Right lung (tissue), 5 donors: ENCODE results near the gene KIR3DL3. TPM values are rescaled to one million over a fixed set of nuclear protein-coding genes. Genes with fewer than 3 reads are reported as not detected.
"Not testable (repeated sequence)": the region's sequence is repeated elsewhere in the genome, so short reads cannot be mapped to it uniquely, and the experiment has no call there.

Experiments used
- DNase-seq, 2 donors: peaks; one replicate each; pipeline ENCODE4 v3.0.0-alpha.2; 2013
- polyA plus RNA-seq, 5 donors: library from polyadenylated mRNA; unstranded; fragments of 120-200 nt; gene quantifications; one replicate each; pipeline versions ENCODE4 v1.2.1 to v1.2.3, GENCODE V29; 2013; ENCODE audit warnings: inconsistent platforms in 1 of 5, low replicate concordance in 1 of 5; ENCODE audit not compliant: insufficient read length in 5 of 5, insufficient read depth in 1 of 5

Gene KIR3DL3
- polyA plus RNA-seq, 5 donors = not detected

DNA sequence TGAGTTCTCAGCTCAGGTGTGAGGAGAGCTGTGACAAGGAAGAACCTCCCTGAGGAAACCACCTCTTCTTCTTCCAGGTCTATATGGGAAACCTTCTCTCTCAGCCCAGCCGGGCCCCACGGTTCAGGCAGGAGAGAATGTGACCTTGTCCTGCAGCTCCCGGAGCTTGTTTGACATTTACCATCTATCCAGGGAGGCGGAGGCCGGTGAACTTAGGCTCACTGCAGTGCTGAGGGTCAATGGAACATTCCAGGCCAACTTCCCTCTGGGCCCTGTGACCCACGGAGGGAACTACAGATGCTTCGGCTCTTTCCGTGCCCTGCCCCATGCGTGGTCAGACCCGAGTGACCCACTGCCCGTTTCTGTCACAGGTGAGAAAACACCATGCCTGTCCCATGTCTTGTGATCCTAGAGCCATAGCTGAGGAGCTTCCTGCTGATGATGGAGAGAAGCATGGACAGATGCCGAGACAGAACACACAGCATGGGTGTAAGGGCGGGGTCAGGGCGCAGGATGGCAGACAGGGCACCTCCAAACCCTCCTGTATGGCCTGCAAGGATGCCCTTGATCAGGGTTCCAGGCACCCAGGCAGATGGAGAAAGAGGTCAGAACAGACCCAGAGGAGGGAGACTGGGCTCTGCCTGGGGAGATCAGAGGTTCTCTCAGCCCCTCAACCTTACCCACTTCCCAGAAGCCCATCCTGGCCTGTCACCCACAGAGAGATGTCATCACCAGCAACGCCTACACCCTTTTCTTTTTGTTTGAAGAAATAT is 5.4 kb downstream of the KIR3DL3 start:
- DNase-seq = no peak

DNA sequence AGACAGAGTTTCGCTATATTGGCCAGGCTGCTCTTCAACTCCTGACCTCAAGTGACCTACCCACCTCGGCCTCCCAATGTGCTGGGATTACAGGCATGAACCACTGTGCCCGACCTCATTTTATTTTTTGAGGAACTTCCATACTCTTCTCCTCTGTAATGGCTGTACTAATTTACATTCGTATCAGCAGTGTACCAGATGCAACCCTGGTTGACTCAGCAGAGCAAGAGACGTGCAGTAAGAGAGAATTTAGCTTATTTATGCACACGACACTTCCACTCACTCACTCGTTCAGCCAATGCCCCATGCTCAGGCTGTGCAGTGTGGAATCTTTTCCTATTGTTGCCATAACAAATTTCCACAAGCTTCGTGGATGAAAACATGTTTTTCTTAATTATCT is 6.9 kb downstream of the KIR3DL3 start:
- DNase-seq = no peak

DNA sequence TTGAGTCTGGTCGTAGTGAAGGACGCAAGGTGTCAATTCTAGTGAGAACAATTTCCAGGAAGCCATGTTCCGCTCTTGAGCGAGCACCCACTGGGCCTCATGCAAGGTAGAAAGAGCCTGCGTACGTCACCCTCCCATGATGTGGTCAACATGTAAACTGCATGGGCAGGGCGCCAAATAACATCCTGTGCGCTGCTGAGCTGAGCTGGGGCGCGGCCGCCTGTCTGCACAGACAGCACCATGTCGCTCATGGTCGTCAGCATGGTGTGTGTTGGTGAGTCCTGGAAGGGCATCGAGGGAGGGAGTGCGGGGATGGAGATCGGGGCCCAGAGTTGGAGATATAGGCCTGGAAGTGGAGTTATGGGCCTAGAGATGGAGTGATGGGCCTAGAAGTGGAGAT is 14.1 kb downstream of the KIR3DL3 start, which contains the start of gene KIR2DL3:
Gene KIR2DL3, plus strand, starts transcription at position 208 of the 400 bp plus-strand sequence. Its CDS starts 33 bp downstream, at position 241.
- DNase-seq = not testable (repeated sequence)

DNA sequence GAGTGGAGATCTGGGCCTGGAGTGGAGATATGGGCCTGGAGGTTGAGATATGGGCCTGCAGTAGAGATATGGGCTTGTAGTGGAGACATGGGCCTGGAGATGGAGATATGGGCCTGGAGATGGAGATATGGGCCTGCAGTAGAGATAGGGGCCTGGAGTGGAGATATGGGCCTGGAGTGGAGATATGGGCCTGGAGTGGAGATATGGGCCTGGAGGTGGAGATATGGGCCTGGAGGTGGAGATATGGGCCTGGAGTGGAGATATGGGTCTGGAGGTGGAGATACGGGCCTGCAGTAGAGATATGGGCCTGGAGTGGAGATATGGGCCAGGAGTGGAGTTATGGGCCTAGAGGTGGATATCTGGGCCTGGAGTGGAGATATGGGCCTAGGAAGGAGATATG is 14.5 kb downstream of the KIR3DL3 start:
- no peak for DNase-seq

DNA sequence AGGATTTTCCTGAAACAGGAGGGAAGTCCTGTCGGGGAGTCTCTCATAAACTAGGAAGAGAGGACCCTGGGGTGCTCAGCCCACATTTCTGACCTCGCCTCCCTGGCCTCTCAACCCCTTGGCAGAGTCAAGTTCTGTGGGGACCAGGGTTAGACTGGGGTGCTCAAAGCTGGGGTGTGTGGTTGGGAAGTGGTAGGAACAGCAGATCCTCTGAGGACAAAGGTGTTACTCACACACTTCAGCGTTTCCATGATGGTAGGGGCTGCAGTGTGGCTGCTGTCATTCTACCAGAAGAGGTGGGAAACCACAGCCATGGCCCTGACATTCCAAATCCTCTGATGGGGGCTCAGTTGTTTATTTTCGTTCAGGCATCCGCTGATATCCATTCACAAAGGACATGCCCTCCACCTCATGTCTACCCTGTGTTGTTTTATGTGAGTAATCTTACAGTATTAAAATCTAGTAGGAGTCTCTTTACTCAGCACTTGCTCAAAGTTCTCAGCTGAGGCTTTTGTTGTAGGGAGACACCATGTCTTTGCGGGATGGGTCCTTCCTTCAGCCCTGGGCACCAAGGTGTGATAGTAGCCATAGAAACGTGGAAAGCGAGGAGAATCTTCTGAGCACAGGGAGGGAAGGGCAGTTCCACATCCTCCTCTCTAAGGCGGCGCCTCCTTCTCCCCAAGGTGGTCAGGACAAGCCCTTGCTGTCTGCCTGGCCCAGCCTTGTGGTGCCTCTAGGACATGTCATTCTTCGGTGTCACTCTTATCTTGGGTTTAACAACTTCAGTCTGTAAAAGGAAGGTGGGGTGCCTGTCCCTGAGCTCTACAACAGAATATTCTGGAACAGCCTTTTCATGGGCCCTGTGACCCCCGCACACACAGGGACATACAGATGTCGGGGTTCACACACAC is 15.6 kb downstream of the KIR3DL3 start:
- DNase-seq = no peak

DNA sequence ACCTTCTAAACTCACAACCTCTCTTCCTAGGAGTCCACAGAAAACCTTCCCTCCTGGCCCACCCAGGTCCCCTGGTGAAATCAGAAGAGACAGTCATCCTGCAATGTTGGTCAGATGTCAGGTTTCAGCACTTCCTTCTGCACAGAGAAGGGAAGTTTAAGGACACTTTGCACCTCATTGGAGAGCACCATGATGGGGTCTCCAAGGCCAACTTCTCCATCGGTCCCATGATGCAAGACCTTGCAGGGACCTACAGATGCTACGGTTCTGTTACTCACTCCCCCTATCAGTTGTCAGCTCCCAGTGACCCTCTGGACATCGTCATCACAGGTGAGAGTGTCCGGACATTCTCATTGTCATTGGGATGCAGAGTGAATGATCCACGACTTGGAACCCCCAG is 17.7 kb downstream of the KIR3DL3 start:
- DNase-seq = not testable (repeated sequence)

DNA sequence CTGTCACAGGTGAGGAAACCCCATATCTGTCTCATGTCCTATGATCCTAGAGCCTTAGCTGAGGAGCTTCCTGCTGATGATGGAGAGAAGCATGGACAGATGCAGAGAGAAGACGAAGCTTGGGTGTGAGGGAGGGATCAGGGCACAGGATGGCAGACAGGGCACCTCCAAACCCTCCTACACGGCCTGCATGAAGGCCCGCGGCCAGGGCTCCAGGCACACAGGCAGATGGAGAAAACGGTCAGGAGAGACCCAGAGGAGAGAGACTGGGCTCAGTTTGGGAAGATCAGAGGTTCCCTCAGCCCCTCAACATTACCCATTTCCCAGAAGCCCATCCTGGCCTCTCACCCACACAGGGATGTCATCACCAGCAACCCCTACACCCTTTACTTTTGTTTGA is 19.8 kb downstream of the KIR3DL3 start:
- not testable (repeated sequence) for DNase-seq

DNA sequence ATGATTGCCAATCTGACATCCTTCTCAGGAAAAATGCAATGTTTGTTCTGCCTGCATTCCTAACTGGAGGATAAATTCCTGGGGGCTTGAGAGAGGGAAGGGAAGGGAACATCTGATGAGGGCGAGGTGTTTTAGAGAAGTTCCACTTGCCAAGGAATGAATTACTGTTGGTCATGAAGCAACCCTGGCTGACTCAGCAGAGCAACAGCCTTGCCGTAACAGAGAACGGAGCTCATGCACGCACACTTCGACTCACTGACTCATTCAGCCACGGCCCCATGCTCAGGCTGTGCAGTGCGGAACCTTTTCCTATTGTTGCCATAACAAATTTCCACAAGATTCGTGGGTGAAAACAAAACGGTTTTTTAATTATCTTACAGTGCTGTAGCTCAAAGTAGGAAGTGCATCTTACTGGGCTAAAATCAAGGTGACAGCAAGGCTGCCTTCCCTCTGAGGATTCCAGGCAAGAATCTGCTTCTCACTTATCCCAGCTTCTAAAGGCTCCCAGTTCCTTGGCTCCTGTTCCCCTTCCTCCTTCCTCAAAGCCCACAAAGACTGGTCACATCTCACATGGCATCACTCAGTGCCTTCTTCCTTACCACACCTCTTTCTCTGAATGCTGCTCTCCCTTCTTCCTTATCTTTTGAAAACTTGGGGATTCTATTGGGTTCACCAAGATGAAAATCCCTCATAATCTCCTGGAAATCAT is 23.5 kb downstream of the KIR3DL3 start:
- not testable (repeated sequence) for DNase-seq

DNA sequence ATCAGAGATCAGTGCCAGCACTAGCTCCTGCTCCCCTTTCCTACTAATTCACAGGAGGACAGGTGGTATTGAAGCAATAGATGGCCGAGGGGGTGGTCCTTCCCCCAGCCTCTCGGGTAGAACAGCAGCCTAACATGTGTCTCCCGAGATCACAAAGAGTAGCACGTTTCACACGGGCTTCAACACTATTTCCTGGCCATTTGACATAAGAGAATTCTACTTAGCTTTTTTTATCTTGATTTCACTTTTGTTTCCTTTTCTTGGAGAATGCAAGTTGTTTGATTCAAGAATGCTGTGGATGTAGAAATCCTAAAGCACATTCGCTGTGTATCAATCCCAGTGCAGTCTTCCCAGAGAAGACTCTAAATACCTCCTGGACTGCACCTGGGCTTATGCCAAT is 26.0 kb downstream of the KIR3DL3 start:
- DNase-seq = not testable (repeated sequence)

DNA sequence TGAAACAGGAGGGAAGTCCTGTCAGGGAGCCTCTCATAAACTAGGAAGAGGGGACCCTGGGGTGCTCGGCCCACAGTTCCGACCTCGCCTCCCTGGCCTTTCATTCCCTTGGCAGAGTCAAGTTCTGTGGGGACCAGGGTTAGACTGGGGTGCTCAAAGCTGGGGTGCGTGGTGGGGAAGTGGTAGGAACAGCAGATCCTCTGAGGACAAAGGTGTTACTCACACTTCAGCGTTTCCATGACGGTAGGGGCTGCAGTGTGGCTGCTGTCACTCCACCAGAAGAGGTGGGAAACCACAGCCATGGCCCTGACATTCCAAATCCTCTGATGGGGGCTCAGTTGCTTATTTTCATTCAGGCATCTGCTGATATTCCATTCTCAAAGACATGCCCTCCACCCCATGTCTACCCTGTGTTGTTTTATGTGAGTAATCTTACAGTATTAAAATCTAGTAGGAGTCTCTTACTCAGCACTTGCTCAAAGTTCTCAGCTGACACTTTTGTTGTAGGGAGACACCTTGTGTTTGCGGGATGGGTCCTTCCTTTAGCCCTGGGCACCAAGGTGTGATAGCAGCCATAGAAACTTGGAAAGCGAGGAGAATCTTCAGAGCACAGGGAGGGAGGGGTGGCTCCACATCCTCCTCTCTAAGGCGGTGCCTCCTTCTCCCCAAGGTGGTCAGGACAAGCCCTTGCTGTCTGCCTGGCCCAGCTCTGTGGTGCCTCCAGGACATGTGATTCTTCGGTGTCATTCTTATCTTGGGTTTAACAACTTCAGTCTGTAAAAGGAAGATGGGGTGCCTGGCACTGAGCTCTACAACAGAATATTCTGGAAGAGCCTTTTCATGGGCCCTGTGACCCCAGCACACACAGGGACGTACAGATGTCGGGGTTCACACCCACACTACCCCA is 32.2 kb downstream of the KIR3DL3 start:
- not testable (repeated sequence) for DNase-seq

DNA sequence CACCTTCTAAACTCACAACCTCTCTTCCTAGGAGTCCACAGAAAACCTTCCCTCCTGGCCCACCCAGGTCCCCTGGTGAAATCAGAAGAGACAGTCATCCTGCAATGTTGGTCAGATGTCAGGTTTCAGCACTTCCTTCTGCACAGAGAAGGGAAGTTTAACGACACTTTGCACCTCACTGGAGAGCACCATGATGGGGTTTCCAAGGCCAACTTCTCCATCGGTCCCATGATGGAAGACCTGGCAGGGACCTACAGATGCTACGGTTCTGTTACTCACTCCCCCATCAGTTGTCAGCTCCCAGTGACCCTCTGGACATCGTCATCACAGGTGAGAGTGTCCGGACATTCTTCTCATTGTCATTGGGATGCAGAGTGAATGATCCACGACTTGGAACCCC is 34.3 kb downstream of the KIR3DL3 start:
- not testable (repeated sequence) for DNase-seq

DNA sequence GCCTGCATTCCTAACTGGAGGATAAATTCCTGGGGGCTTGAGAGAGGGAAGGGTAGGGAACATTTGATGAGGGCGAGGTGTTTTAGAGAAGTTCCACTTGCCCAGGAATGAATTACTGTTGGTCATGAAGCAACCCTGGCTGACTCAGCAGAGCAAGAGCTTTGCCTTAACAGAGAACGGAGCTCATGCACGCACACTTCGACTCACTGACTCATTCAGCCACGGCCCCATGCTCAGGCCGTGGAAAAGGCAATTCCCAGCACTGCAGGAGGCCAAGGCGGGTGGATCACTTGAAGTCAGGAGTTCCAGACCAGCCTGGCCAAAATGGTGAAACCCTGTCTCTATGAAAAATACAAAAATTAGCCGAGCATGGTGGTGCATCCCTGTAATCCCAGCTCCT is 40.0 kb downstream of the KIR3DL3 start:
- not testable (repeated sequence) for DNase-seq

DNA sequence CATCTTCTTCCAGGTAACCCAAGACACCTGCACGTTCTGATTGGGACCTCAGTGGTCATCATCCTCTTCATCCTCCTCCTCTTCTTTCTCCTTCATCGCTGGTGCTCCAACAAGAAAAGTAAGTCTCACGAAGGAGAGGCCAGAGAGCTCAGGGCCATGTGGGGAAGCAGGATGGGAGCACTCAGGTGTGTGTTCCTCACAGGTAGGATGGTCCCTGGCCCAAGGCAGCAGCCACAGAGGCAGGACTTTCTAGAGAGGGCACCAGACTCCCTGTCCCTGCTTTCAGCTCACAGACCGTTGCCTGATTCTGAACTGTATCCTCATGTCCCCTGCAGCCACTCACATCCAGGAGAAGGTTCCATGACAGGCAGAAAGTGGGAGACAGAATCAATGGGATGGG is 42.2 kb downstream of the KIR3DL3 start:
- not testable (repeated sequence) for DNase-seq

DNA sequence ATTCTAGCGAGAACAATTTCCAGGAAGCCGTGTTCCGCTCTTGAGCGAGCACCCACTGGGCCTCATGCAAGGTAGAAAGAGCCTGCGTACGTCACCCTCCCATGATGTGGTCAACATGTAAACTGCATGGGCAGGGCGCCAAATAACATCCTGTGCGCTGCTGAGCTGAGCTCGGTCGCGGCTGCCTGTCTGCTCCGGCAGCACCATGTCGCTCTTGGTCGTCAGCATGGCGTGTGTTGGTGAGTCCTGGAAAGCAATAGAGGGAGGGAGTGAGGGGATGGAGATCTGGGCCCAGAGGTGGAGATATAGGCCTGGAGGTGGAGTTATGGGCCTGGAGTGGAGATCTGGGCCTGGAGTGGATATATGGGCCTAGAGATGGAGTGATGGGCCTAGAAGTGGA is 45.4 kb downstream of the KIR3DL3 start, which contains the start of gene KIR2DL1:
Gene KIR2DL1, plus strand, starts transcription at position 148 of the 400 bp plus-strand sequence. Its CDS starts 58 bp downstream, at position 206.
- not testable (repeated sequence) for DNase-seq

DNA sequence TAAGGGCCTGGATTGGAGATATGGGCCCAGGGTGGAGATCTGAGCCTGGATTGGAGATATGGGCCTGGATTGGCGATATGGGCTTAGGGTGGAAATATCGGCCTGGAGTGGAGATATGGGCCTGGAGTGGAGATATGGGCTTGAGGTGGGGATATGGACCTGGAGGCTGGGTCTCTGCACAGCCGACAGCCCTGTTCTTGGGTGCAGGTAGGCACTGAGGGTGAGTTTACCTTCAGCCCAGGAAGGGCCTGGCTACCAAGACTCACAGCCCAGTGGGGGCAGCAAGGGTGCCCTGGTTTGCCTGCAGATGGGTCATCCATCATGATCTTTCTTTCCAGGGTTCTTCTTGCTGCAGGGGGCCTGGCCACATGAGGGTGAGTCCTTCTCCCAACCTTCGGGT is 46.3 kb downstream of the KIR3DL3 start:
- not testable (repeated sequence) for DNase-seq

DNA sequence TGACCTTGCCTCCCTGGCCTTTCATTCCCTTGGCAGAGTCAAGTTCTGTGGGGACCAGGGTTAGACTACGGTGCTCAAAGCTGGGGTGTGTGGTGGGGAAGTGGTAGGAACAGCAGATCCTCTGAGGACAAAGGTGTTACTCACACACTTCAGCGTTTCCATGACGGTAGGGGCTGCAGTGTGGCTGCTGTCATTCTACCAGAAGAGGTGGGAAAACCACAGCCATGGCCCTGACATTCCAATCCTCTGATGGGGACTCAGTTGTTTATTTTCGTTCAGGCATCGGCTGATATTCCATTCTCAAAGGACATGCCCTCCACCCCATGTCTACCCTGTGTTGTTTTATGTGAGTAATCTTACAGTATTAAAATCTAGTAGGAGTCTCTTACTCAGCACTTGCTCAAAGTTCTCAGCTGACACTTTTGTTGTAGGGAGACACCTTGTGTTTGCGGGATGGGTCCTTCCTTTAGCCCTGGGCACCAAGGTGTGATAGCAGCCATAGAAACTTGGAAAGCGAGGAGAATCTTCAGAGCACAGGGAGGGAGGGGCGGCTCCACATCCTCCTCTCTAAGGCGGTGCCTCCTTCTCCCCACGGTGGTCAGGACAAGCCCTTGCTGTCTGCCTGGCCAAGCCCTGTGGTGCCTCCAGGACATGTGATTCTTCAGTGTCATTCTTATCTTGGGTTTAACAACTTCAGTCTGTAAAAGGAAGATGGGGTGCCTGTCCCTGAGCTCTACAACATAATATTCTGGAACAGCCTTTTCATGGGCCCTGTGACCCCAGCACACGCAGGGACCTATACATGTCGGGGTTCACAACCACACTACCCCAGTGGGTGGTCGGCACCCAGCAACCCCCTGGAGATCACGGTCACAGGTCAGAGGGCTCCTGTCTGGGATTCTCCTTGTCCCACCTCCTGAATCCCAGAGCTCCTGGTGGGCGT is 47.0 kb downstream of the KIR3DL3 start:
- DNase-seq = not testable (repeated sequence)

DNA sequence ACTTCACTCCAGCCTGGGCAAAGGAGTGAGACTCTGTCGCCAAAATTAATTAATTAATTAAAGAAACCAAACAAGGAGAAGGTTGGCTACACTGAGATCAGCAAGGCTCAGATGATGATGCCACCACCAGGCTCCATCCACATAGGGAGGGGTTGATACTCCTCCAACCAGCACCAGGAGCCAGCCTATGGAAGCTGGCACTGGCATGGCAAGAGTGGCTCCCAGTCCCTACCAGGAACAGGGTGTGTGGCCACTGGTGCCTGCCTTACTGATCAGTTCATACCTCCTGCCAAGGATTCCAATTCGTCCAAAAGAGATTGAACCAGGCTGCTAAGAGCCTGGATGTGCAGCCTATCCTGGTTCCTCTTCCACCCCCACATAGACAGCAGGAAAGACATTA is 48.4 kb downstream of the KIR3DL3 start:
- DNase-seq = not testable (repeated sequence)

DNA sequence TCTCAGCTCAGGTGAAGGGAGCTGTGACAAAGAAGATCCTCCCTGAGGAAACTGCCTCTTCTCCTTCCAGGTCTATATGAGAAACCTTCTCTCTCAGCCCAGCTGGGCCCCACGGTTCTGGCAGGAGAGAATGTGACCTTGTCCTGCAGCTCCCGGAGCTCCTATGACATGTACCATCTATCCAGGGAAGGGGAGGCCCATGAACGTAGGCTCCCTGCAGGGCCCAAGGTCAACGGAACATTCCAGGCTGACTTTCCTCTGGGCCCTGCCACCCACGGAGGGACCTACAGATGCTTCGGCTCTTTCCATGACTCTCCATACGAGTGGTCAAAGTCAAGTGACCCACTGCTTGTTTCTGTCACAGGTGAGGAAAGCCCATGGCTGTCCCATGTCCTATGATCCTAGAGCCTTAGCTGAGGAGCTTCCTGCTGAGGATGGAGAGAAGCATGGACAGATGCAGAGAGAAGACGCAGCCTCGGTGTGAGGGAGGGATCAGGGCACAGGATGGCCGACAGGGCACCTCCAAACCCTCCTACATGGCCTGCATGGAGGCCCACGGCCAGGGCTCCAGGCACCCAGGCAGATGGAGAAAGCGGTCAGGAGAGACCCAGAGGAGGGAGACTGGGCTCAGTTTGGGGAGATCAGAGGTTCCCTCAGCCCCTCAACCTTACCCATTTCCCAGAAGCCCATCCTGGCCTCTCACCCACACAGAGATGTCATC is 51.0 kb downstream of the KIR3DL3 start:
- DNase-seq = not testable (repeated sequence)

DNA sequence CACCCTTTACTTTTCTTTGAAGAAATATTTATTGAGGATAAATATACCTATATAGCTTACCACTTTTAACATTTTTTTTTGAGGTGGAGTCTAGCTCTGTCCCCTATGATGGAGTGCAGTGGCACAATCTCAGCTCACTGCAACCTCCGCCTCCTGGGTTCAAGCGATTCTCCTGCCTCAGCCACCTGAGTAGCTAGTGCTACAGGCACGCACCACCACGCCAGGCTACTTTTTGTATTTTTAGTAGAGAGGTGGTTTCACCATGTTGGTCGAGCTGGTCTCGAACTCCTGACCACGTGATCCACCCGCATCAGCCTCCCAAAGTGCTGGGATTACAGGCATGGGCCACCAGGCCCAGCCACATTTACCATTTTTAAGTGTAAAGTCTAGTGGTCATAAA is 51.6 kb downstream of the KIR3DL3 start:
- not testable (repeated sequence) for DNase-seq
